Chondrocyte (in vitro differentiated cells): ENCODE results near the gene SIPA1L3. TPM values are rescaled to one million over a fixed set of nuclear protein-coding genes. Genes with fewer than 3 reads are reported as not detected.

Experiments used
- DNase-seq: peaks from one replicate; pipeline ENCODE4 v3.0.0; 2021; ENCODE audit warnings: mixed read lengths, low spot score
- H3K27ac Mint-ChIP-seq: one replicate; pipeline ENCODE4 v1.8.0; 2021; ENCODE audit warnings: mild to moderate bottlenecking, moderate library complexity, mixed read lengths; ENCODE audit not compliant: unreplicated experiment
- H3K27me3 Mint-ChIP-seq: 2 replicates; pipeline ENCODE4 v1.8.0; 2021; ENCODE audit warnings: low read depth, mixed read lengths
- H3K36me3 Mint-ChIP-seq: 2 replicates; pipeline ENCODE4 v1.8.0; 2021; ENCODE audit warnings: low read depth, mixed read lengths
- H3K4me1 Mint-ChIP-seq: 2 replicates; pipeline ENCODE4 v1.8.0; 2021; ENCODE audit warnings: low read depth, mild to moderate bottlenecking, mixed read lengths
- H3K4me3 Mint-ChIP-seq: one replicate; pipeline ENCODE4 v1.8.0; 2021; ENCODE audit warnings: mild to moderate bottlenecking, moderate library complexity, mixed read lengths; ENCODE audit not compliant: unreplicated experiment
- H3K9me3 Mint-ChIP-seq: 2 replicates; pipeline ENCODE4 v1.8.0; 2021; ENCODE audit warnings: low read depth, mixed read lengths
- CTCF ChIP-seq: fragments of 200-600 bp; sonication (generic); IDR thresholded peaks from 2 replicates; pipeline ENCODE4 v1.5.0; 2021; ENCODE audit warnings: antibody characterized with exemption, mild to moderate bottlenecking, moderate library complexity
- total RNA-seq: library from RNA; stranded (reverse); gene quantifications from 3 replicates; pipeline ENCODE4 v1.2.1, GENCODE V29; 2021

SIPA1L3 gene
- total RNA-seq, 1 donor from 2014 or later, result 17.5 TPM

- Mint-ChIP-seq H3K36me3 (no peaks in the 10 kb centered on the region), H3K4me1 (peaks cover 3% of the 10 kb centered on the region), H3K4me3 (no peak overlapping the region), H3K9me3 (no peaks in the 10 kb centered on the region), H3K27me3 (no peaks in the 10 kb centered on the region), H3K27ac (no peak overlapping the region)
- DNase-seq, result no peak
- peak; percentile 93 for TF ChIP-seq CTCF
Observed at GRCh38 chr19:37902668-37903067, 4.3 kb upstream of the SIPA1L3 start.

GRCh38 chr19:37903096-37903495 is 3.9 kb upstream of the SIPA1L3 start:
- Mint-ChIP-seq H3K27me3 (no peaks in the 10 kb centered on the region), H3K4me3 (no peak overlapping the region), H3K9me3 (no peaks in the 10 kb centered on the region), H3K36me3 (no peaks in the 10 kb centered on the region), H3K4me1 (peaks cover 7% of the 10 kb centered on the region), H3K27ac (no peak overlapping the region)
- DNase-seq, result no peak
- TF ChIP-seq CTCF, result no peak

GRCh38 chr19:37905946-37906868 is 801 bp upstream of the SIPA1L3 start, which contains the start of gene WDR87:
Gene WDR87 (minus strand): TSS chr19:37906594. CDS start chr19:37898239, 8,355 bp downstream.
- TF ChIP-seq CTCF, result peak; percentile 25
- H3K4me1 Mint-ChIP-seq, result peaks cover 17% of the 10 kb centered on the region
- H3K27me3 Mint-ChIP-seq, result no peaks in the 10 kb centered on the region
- H3K36me3 Mint-ChIP-seq, result no peaks in the 10 kb centered on the region
- H3K4me3 Mint-ChIP-seq, result peak within 1 kb of the TSS; percentile 91
- no peak for DNase-seq
- H3K27ac Mint-ChIP-seq, result peak within 1 kb of the TSS; percentile 81
- H3K9me3 Mint-ChIP-seq, result no peaks in the 10 kb centered on the region

- peaks cover 17% of the 10 kb centered on the region for H3K4me1 Mint-ChIP-seq
- no peak for TF ChIP-seq CTCF
- H3K4me3 Mint-ChIP-seq, result peak overlapping the region; percentile 91
- no peaks in the 10 kb centered on the region for H3K36me3 Mint-ChIP-seq
- no peaks in the 10 kb centered on the region for H3K9me3 Mint-ChIP-seq
- no peak overlapping the region for H3K27ac Mint-ChIP-seq
- no peak for DNase-seq
- no peaks in the 10 kb centered on the region for H3K27me3 Mint-ChIP-seq
Observed at GRCh38 chr19:37907735-37908455, 887 bp downstream of the SIPA1L3 start.

GRCh38 chr19:37909661-37910199 is 2.7 kb downstream of the SIPA1L3 start:
- no peak for DNase-seq
- H3K27me3 Mint-ChIP-seq, result no peaks in the 10 kb centered on the region
- no peak overlapping the region for H3K4me3 Mint-ChIP-seq
- TF ChIP-seq CTCF, result no peak
- no peak overlapping the region for H3K27ac Mint-ChIP-seq
- peaks cover 17% of the 10 kb centered on the region for H3K4me1 Mint-ChIP-seq
- H3K36me3 Mint-ChIP-seq, result no peaks in the 10 kb centered on the region
- H3K9me3 Mint-ChIP-seq, result no peaks in the 10 kb centered on the region
